ENCODE measurements around the gene GRAP2.

GRAP2 gene

DNA sequence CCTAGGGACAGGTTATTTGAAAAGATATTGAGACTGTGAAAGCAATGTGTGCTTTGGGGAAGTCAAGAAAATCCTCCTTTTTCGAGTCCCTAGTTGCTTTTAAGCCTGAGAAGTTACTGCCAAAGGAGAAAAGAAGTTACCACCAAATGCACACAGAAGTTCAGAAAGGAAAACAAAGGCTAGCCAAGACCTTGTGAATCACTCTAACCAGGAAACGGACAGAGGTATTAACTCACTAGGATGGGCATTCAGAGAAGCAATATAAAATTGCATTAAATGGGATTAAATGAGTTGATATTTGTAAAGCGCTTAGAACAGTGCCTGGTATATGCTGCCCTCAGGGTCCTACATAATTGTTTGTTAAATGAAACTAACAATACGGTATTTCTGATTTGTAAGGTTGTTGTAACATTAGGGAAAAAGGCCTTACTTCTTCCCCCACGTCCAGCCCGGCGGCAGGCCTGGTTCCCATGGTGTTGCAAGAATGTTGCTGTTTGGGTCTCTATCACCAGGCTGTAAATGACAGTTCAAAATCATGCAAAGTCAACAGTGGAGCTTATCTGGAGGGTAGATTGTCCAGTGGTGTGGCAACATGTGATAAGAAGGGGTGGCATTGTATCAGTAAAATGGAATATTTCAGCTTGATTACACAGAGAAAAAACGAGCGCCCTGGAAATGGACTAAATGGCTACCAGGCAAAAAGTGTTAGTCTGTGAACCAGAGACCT is 66.4 kb downstream of the GRAP2 start:
- no peaks in the 10 kb centered on the region for H3K9me3 ChIP-seq (ENCODE audit: control insufficient read depth, low read length)
- no peak overlapping the region for H3K4me3 ChIP-seq (ENCODE audit: low read length)
- H3K27me3 ChIP-seq (ENCODE audit: control insufficient read depth, insufficient read depth, low read length), result peaks cover 4% of the 10 kb centered on the region
- no peaks in the 10 kb centered on the region for H3K36me3 ChIP-seq (ENCODE audit: control insufficient read depth, insufficient read depth, low read length)
- peaks cover 35% of the 10 kb centered on the region for H3K4me1 ChIP-seq (ENCODE audit: control insufficient read depth, insufficient read depth, low read length)
- H3K9ac ChIP-seq (ENCODE audit: low read length), result no peak overlapping the region

DNA sequence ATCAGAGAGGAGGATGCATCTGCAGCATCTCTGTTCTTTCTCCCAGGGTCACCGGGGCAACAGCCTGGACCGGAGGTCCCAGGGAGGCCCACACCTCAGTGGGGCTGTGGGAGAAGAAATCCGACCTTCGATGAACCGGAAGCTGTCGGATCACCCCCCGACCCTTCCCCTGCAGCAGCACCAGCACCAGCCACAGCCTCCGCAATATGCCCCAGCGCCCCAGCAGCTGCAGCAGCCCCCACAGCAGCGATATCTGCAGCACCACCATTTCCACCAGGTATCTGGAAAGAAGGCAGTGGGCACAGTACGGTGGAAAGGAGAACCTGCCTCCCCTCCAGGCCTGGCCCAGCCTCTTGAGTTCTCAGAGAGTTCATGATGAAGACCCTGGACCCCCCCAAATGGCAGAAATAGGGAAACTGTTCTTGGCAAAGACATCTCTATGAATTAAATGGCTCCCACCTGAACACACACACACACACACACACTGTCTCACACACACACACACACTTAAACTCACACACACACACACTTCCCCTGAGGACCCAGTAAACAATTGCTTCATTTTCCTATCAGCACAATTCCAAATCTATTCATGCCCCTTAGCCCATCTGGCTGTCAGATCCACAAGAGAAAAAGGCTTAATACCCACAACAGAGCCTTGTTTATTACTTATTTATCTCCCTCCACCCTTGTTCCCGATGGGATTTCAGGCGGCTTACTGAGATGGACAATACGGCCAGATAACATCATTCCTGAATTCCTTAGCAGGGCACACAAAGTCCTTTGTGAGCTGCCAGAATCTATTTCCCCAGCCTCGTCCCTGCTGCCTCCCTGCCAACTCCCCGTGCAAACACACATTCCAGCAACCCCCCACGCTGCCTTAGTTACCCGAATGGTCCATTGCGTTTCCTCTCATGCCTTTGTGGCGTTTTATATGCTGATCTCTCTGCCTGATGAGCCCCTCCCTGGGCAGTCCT is 67.4 kb downstream of the GRAP2 start:
- Histone ChIP-seq H3K4me3 (ENCODE audit: low read length) (no peak overlapping the region), H3K4me1 (ENCODE audit: control insufficient read depth, insufficient read depth, low read length) (peaks cover 35% of the 10 kb centered on the region), H3K27me3 (ENCODE audit: control insufficient read depth, insufficient read depth, low read length) (peaks cover 11% of the 10 kb centered on the region), H3K9me3 (ENCODE audit: control insufficient read depth, low read length) (no peaks in the 10 kb centered on the region), H3K9ac (ENCODE audit: low read length) (no peak overlapping the region), H3K36me3 (ENCODE audit: control insufficient read depth, insufficient read depth, low read length) (no peaks in the 10 kb centered on the region)

DNA sequence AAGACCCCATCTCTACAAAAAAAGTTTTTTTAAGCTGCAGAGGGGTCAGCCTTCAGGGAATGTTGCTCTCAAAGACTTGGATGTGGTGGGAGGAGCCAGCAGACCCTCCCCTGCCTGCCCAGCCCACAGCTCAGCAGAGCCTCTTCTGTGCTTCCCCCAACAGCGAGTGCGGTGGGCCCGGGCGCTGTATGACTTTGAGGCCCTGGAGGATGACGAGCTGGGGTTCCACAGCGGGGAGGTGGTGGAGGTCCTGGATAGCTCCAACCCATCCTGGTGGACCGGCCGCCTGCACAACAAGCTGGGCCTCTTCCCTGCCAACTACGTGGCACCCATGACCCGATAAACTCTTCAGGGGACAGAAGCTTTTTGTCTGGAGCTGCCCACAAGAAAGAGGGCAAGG is 69.9 kb downstream of the GRAP2 start:
- no peaks in the 10 kb centered on the region for H3K36me3 ChIP-seq (ENCODE audit: control insufficient read depth, insufficient read depth, low read length)
- H3K27me3 ChIP-seq (ENCODE audit: control insufficient read depth, insufficient read depth, low read length), result peaks cover 26% of the 10 kb centered on the region
- no peak overlapping the region for H3K4me3 ChIP-seq (ENCODE audit: low read length)

DNA sequence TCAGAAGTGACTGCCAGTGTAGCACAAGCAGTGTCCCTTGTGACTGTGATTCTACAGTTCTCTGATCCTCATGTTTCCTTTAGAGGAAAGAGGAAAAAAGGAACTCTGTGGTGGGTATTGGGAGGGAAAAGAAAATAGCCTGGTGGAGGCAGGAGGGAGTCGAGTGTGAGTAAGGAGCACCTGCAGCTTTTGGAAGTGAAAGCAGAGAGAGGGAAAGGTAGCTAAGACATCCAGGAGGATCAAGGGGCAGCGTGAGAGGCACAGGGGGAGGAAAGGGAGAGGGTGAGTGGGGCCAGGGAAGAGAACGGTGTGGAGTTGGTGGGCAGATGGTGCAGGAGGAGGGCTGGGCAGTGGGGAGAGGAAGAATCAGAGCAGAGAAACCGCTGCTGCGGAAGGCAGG is 71.8 kb downstream of the GRAP2 start:
- H3K9ac ChIP-seq (ENCODE audit: low read length), result no peak overlapping the region
- H3K4me3 ChIP-seq (ENCODE audit: low read length), result no peak overlapping the region
- H3K4me1 ChIP-seq (ENCODE audit: control insufficient read depth, insufficient read depth, low read length), result peaks cover 20% of the 10 kb centered on the region
- H3K27me3 ChIP-seq (ENCODE audit: control insufficient read depth, insufficient read depth, low read length), result peaks cover 35% of the 10 kb centered on the region
- H3K9me3 ChIP-seq (ENCODE audit: control insufficient read depth, low read length), result no peaks in the 10 kb centered on the region
- H3K36me3 ChIP-seq (ENCODE audit: control insufficient read depth, insufficient read depth, low read length), result no peaks in the 10 kb centered on the region

More for the DNA sequence above, 69.9 kb downstream of the GRAP2 start:
- Histone ChIP-seq H3K9ac (ENCODE audit: low read length) (no peak overlapping the region), H3K4me1 (ENCODE audit: control insufficient read depth, insufficient read depth, low read length) (peaks cover 35% of the 10 kb centered on the region), H3K9me3 (ENCODE audit: control insufficient read depth, low read length) (no peaks in the 10 kb centered on the region)

DNA sequence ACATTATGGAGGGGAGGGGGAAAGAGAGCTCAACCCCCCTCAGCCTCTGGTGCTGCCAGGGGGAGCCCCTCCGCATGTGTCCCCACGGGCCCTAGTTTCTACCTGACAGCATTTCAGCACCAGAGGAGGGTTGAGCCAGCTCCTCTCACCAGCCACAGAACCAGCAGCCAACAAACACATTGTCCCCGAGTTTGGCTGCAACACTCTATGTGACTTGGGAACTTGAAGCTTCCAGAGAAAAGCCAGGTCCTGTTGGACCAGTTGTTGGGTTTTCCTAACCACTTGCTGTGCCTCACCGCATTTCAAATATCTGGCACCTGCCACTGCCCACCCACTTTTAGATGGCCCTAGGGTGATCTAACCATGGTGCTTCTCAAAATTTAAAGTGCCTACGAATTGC is 72.8 kb downstream of the GRAP2 start:
- peaks cover 36% of the 10 kb centered on the region for H3K27me3 ChIP-seq (ENCODE audit: control insufficient read depth, insufficient read depth, low read length)
- no peaks in the 10 kb centered on the region for H3K36me3 ChIP-seq (ENCODE audit: control insufficient read depth, insufficient read depth, low read length)
- no peaks in the 10 kb centered on the region for H3K9me3 ChIP-seq (ENCODE audit: control insufficient read depth, low read length)
- H3K4me3 ChIP-seq (ENCODE audit: low read length), result no peak overlapping the region
- H3K4me1 ChIP-seq (ENCODE audit: control insufficient read depth, insufficient read depth, low read length), result peaks cover 10% of the 10 kb centered on the region
- no peak overlapping the region for H3K9ac ChIP-seq (ENCODE audit: low read length)

DNA sequence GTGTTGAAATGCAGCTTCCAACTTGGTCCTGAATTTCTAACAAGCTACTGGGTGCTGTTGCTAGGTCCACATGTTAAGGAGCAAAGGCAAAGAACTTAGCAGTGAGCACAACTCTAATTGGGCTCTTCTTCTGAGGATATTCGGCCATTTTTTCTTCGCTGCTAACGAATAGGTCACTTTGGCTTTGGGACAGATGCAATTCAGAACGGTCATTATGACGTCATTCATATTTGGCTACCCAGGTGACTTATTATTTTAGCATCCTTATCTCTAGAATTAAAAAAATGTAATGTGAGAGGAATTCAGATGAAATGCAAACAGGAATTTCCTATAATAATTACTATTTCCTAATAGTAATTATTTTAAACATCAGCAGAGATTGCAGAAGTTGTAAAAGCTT is 73.2 kb downstream of the GRAP2 start:
- Histone ChIP-seq H3K9ac (ENCODE audit: low read length) (no peak overlapping the region), H3K9me3 (ENCODE audit: control insufficient read depth, low read length) (no peaks in the 10 kb centered on the region), H3K36me3 (ENCODE audit: control insufficient read depth, insufficient read depth, low read length) (no peaks in the 10 kb centered on the region), H3K27me3 (ENCODE audit: control insufficient read depth, insufficient read depth, low read length) (peaks cover 36% of the 10 kb centered on the region), H3K4me1 (ENCODE audit: control insufficient read depth, insufficient read depth, low read length) (peaks cover 7% of the 10 kb centered on the region), H3K4me3 (ENCODE audit: low read length) (no peak overlapping the region)

DNA sequence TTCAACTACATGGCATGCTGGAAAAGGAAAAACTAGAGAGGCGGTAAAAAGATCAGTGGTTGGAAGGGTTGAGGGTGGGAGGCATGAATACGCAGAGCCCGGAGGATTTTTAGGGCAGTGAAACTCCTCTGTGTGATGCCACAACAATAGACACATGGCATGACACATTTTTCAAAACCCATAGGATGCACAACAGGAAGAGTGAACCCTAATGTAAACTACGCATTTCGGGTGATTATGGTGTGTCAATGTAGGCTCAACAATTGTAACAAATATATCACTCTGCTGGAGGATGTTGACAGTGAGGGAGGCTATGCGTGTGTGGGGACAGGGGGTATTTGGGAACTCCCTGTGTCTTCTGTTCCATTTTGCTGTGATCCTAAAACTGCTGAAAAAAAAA is 78.2 kb downstream of the GRAP2 start:
- Histone ChIP-seq H3K36me3 (ENCODE audit: control insufficient read depth, insufficient read depth, low read length) (no peaks in the 10 kb centered on the region), H3K4me1 (ENCODE audit: control insufficient read depth, insufficient read depth, low read length) (no peaks in the 10 kb centered on the region), H3K9me3 (ENCODE audit: control insufficient read depth, low read length) (no peaks in the 10 kb centered on the region), H3K27me3 (ENCODE audit: control insufficient read depth, insufficient read depth, low read length) (peaks cover 18% of the 10 kb centered on the region), H3K9ac (ENCODE audit: low read length) (no peak overlapping the region), H3K4me3 (ENCODE audit: low read length) (no peak overlapping the region)

DNA sequence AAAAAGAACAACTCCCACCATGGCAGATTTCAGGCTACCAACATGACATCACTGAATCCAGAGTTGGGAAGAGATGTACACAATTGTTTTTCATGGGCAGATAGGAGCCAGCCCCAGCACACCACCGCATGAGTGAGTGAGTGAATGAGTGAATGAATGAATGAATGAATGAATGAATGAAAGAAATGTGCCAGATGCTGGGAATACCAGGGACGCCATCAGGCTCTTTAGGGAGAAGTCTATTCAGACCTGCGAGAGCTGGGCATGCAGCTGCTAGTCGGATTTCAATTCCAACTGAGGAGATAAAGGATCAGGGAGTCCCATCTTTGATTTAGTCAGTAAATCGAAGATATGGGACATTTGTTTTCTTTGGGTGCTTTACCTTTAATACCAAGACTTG is 78.6 kb downstream of the GRAP2 start:
- Histone ChIP-seq H3K4me3 (ENCODE audit: low read length) (no peak overlapping the region), H3K27me3 (ENCODE audit: control insufficient read depth, insufficient read depth, low read length) (peaks cover 17% of the 10 kb centered on the region), H3K36me3 (ENCODE audit: control insufficient read depth, insufficient read depth, low read length) (no peaks in the 10 kb centered on the region), H3K9ac (ENCODE audit: low read length) (no peak overlapping the region), H3K4me1 (ENCODE audit: control insufficient read depth, insufficient read depth, low read length) (no peaks in the 10 kb centered on the region), H3K9me3 (ENCODE audit: control insufficient read depth, low read length) (no peaks in the 10 kb centered on the region)

DNA sequence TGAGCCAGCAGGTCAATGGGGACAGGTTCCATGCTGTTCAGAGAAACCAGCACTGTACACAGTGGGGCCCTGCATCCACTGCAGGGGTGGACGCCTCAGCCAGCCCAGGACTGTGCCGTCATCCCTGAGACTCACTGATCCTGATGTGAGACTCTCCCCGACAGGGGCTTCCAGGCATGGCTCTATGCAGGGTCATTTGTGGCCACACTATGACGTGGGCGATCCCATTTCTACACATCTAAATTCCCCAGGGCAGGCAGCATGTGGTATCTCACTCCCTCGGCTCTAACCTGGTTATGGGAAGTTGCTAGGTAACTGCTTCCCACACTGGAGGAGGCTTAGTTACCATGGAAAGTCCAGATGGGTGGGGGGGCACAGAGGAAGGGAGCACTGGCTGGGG is 79.7 kb downstream of the GRAP2 start:
- Histone ChIP-seq H3K27me3 (ENCODE audit: control insufficient read depth, insufficient read depth, low read length) (peaks cover 12% of the 10 kb centered on the region), H3K9me3 (ENCODE audit: control insufficient read depth, low read length) (no peaks in the 10 kb centered on the region), H3K4me3 (ENCODE audit: low read length) (no peak overlapping the region), H3K36me3 (ENCODE audit: control insufficient read depth, insufficient read depth, low read length) (no peaks in the 10 kb centered on the region), H3K4me1 (ENCODE audit: control insufficient read depth, insufficient read depth, low read length) (peaks cover 10% of the 10 kb centered on the region), H3K9ac (ENCODE audit: low read length) (no peak overlapping the region)

DNA sequence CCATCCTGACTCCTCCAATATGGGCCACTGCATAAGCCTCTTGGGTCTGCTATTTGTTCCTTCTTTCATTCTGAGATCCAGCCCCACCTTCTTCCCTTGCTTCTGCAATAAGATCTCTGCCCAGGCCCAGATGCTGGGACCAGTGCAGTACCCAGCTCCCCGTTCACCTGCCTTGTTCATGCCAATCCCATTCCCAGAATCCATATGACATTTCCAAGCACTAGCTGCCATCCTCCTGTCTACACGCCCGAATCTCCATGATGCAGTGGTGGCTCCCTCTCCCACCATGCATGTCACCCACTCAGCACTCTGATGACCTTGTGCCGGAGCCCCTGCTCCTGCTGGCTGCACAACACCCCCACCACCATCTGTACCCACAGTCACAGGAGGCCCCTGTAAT is 82.5 kb downstream of the GRAP2 start:
- peaks cover 16% of the 10 kb centered on the region for H3K4me1 ChIP-seq (ENCODE audit: control insufficient read depth, insufficient read depth, low read length)
- H3K9ac ChIP-seq (ENCODE audit: low read length), result no peak overlapping the region
- no peaks in the 10 kb centered on the region for H3K9me3 ChIP-seq (ENCODE audit: control insufficient read depth, low read length)
- H3K36me3 ChIP-seq (ENCODE audit: control insufficient read depth, insufficient read depth, low read length), result no peaks in the 10 kb centered on the region
- H3K4me3 ChIP-seq (ENCODE audit: low read length), result no peak overlapping the region
- H3K27me3 ChIP-seq (ENCODE audit: control insufficient read depth, insufficient read depth, low read length), result peaks cover 8% of the 10 kb centered on the region

DNA sequence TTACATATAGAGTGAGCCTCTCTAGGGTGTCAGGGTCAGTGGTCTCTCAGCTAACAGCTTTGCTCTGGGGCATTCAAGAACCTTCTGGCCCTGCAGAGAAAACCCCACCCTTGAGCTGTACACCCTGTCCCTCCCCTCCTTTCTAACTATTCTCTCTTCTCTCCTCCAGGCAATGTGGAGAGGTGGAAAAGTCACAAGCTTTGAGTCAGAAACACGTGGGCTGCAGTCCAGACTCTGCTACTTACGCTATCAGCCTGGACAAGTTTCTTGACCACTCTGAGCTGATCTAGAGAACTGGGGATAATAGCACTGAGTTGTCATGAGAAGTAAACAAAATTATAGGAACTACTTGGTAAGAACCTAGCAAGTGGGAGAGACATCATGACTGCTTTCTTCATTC is 83.1 kb downstream of the GRAP2 start:
- no peaks in the 10 kb centered on the region for H3K9me3 ChIP-seq (ENCODE audit: control insufficient read depth, low read length)
- H3K4me1 ChIP-seq (ENCODE audit: control insufficient read depth, insufficient read depth, low read length), result peaks cover 16% of the 10 kb centered on the region
- H3K4me3 ChIP-seq (ENCODE audit: low read length), result no peak overlapping the region
- no peak overlapping the region for H3K9ac ChIP-seq (ENCODE audit: low read length)
- H3K27me3 ChIP-seq (ENCODE audit: control insufficient read depth, insufficient read depth, low read length), result peaks cover 12% of the 10 kb centered on the region
- no peaks in the 10 kb centered on the region for H3K36me3 ChIP-seq (ENCODE audit: control insufficient read depth, insufficient read depth, low read length)

DNA sequence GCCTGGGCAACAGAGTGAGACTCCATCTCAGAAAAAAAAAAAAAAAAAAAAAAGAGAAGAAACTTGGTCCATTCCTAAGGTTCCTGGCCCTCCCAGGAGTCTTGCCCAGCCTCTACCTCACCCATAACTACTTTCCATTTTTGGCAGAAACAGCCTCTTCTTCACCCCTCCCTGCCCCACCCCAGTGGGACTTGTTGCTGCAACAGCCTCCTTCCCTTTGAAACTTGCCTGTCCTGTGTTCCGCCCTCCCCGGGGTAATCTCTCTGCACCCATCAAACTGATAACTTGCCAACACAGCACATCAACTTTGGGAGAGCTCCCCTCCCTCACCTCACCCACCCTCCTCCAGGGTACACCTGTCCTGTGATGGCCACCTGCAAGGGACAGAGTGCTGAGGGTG is 83.9 kb downstream of the GRAP2 start:
- Histone ChIP-seq H3K4me1 (ENCODE audit: control insufficient read depth, insufficient read depth, low read length) (peaks cover 19% of the 10 kb centered on the region), H3K4me3 (ENCODE audit: low read length) (no peak overlapping the region), H3K9me3 (ENCODE audit: control insufficient read depth, low read length) (no peaks in the 10 kb centered on the region), H3K27me3 (ENCODE audit: control insufficient read depth, insufficient read depth, low read length) (peaks cover 20% of the 10 kb centered on the region), H3K36me3 (ENCODE audit: control insufficient read depth, insufficient read depth, low read length) (no peaks in the 10 kb centered on the region), H3K9ac (ENCODE audit: low read length) (no peak overlapping the region)

Measured in mucosa of stomach (tissue), 1 donor.